ENCODE data around the gene ADGRL2. TPM values are rescaled to one million over a fixed set of nuclear protein-coding genes. Genes with fewer than 3 reads are reported as not detected.
"Not testable (repeated sequence)": the region's sequence is repeated elsewhere in the genome, so short reads cannot be mapped to it uniquely, and the experiment has no call there.

ADGRL2 gene
- total RNA-seq, 1 experiment from 2014 or later, result 3.5 TPM

DNA sequence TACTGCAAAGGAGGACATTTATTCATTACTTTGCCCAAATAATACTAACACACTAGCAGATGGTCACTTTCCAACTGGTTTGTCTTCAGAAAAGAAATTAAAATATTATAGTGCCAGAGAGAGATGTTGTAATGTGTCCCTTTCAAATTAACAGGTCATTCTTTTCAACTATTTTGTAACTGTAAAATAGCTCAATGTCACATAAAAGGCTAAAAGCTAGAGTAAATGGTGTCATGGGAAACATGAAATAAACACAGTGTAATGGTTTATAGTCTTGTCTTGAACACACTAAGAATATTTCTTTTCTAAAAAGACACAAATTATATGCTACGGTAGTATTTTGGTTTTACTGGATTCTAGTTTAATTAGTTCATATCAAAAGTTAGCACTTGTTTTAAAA is 77.8 kb downstream of the ADGRL2 start:
- Histone ChIP-seq H3K9me3 (replicated peaks) (no peaks in the 10 kb centered on the region), H3K4me1 (replicated peaks) (no peaks in the 10 kb centered on the region), H3K27me3 (replicated peaks) (0 out of 2 replicates have a peak, but pooled peaks cover 4% of the 10 kb centered on the region), H3K4me3 (no peak overlapping the region), H3K36me3 (no peaks in the 10 kb centered on the region), H3K27ac (no peak overlapping the region)
- DNase-seq (ENCODE audit: low read depth in 1 of 2, low spot score in 2 of 2), result no peak

DNA sequence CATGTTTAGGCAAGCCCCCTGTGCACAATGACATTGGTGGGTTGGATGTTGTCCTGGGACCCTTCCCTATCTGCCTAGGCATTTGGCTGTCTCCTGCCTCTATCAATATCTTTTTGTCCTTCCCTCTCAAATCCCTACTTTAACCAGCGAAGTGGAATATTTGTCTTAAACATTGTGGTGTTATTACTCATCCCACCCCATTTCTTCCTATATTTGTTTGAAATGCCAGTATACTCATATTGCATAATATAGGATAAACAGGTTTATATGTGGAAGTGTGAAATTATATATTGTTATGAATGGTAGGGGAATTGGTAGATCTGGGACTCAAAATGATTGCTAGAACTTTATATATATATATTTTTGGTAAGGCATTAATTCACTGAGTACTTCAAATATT is 80.0 kb downstream of the ADGRL2 start:
- Histone ChIP-seq H3K36me3 (no peaks in the 10 kb centered on the region), H3K27ac (no peak overlapping the region), H3K27me3 (replicated peaks) (0 out of 2 replicates have a peak, but pooled peaks cover 4% of the 10 kb centered on the region), H3K4me1 (replicated peaks) (no peaks in the 10 kb centered on the region), H3K9me3 (replicated peaks) (no peaks in the 10 kb centered on the region), H3K4me3 (no peak overlapping the region)
- no peak for DNase-seq (ENCODE audit: low read depth in 1 of 2, low spot score in 2 of 2)

DNA sequence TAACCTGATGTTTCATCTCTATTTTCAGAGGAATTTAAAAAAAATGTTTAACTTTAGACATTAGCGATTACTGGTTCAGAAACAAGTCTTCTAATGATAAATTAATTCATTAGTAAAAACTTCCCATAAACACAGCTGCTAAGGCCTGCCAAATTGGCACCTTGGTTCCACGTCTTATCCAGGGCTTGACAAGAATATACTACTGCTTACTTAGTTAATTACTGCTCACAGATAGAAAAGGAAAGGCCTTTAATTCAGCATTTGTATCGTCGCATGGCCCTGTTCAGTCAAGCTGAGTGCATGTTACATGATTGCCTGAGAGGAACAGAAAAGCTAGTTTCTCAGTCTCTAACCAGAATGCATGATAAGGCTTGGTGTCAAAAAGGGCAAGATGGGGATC is 84.6 kb downstream of the ADGRL2 start:
- Histone ChIP-seq H3K36me3 (no peaks in the 10 kb centered on the region; the same call in 1 of the 2 replicates), H3K4me3 (no peak overlapping the region), H3K4me1 (replicated peaks) (no peaks in the 10 kb centered on the region), H3K9me3 (replicated peaks) (no peaks in the 10 kb centered on the region), H3K27ac (no peak overlapping the region), H3K27me3 (replicated peaks) (no peaks in the 10 kb centered on the region)
- no peak for DNase-seq (ENCODE audit: low read depth in 1 of 2, low spot score in 2 of 2)

DNA sequence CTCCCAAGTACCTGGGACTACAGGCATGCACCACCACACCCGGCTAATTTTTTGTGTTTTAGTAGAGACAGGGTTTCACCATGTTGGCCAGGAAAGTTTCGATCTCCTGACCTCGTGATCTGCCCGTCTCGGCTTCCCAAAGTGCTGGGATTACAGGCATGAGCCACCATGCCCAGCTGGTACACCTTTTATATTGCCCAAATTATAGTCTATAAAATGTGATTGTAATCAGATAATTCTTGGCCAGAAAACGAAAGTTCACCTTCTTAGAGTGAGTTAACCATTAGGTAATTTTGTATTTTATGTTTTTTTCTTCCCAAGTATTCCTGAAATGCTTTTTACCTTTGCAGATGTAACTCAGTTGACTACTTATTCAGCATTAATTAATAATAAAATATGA is 85.6 kb downstream of the ADGRL2 start:
- H3K36me3 ChIP-seq; H3K9me3 ChIP-seq (replicated peaks); H3K27me3 ChIP-seq (replicated peaks); H3K4me3 ChIP-seq; DNase-seq (ENCODE audit: low read depth in 1 of 2, low spot score in 2 of 2); H3K27ac ChIP-seq; H3K4me1 ChIP-seq (replicated peaks): not testable (repeated sequence)

DNA sequence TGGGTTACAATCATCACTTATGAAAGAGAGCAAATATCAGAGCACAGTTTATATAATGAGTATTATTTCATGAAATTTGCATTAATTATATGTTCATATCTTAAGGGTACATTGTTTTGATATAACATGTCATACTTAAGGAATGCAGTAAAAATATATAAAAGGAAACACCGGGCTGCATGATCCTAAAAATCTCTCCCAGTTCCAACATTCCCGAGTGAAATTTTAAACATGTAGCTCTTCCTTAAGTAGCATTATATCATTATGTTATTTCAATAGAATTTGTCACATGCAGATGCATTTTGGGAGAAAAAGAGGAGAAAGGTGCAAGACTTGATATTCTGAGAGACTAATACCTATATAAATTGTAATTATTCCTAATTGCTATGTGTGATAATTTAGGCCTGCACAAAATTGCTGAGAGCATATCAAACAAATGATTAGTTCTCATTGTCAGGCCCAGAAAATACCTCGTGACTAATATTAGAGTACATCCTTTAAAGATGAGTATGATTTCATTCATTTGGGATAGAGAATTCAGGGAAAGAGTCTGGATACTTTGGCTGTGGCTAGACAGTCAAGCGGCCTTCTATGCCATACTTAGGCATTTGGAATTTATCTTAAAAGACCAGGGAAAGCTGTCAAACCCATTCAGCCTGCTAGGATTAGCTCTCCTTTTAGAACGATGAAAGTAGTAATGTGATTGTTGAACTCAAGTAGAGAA is 86.8 kb downstream of the ADGRL2 start:
- Histone ChIP-seq H3K27ac (no peak overlapping the region), H3K4me3 (no peak overlapping the region), H3K36me3 (no peaks in the 10 kb centered on the region; the same call in 1 of the 2 replicates), H3K9me3 (replicated peaks) (no peaks in the 10 kb centered on the region), H3K27me3 (replicated peaks) (no peaks in the 10 kb centered on the region), H3K4me1 (replicated peaks) (no peaks in the 10 kb centered on the region)
- no peak for DNase-seq (ENCODE audit: low read depth in 1 of 2, low spot score in 2 of 2)

DNA sequence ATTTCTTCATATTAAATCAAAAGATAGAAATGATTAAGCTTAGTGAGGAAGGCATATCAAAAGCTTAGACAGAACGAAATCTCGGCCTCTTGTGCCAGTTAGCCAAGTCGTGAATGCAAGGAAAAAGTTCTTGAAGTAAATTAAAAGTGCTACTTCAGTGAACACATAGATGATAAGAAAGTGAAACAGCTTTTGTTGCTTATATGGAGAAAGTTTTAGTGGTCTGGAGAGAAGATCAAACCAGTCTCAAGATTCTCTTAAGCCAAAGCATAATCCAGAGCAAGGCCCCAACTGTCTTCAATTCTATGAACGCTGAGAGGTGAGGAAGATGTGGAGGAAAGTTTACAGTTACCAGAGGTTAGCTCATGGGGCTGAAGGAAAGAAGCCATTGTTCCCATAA is 88.4 kb downstream of the ADGRL2 start:
- H3K27ac ChIP-seq, result no peak overlapping the region
- H3K36me3 ChIP-seq, result no peaks in the 10 kb centered on the region; the same call in 1 of the 2 replicates
- no peaks in the 10 kb centered on the region for H3K9me3 ChIP-seq (replicated peaks)

DNA sequence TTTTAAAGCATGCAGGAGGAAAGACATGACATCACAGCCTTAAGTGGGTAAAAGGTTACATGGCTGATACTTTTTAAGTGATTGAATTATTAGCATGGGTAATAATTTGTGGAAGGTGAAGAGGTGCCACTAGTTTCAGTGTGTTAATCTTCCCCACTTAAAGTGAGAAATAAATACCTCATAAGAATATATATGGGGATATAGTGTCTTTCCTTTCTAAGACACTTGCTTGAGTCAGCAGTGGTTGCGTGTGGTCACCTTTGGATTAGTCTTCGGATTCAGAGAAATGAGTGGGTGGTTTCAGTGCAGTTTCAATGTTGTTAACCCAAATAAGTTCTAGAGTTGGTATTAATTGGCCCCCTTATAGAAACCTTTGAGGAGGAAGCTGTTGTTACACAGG is 94.1 kb downstream of the ADGRL2 start:
- no peaks in the 10 kb centered on the region for H3K36me3 ChIP-seq
- H3K4me3 ChIP-seq, result no peak overlapping the region
- no peaks in the 10 kb centered on the region for H3K9me3 ChIP-seq (replicated peaks)
- no peaks in the 10 kb centered on the region for H3K4me1 ChIP-seq (replicated peaks)
- no peak overlapping the region for H3K27ac ChIP-seq
- no peaks in the 10 kb centered on the region for H3K27me3 ChIP-seq (replicated peaks)
- DNase-seq (ENCODE audit: low read depth in 1 of 2, low spot score in 2 of 2), result no peak

More for the DNA sequence above, 88.4 kb downstream of the ADGRL2 start:
- DNase-seq (ENCODE audit: low read depth in 1 of 2, low spot score in 2 of 2), result no peak
- H3K4me1 ChIP-seq (replicated peaks), result no peaks in the 10 kb centered on the region
- no peaks in the 10 kb centered on the region for H3K27me3 ChIP-seq (replicated peaks)
- H3K4me3 ChIP-seq, result no peak overlapping the region

DNA sequence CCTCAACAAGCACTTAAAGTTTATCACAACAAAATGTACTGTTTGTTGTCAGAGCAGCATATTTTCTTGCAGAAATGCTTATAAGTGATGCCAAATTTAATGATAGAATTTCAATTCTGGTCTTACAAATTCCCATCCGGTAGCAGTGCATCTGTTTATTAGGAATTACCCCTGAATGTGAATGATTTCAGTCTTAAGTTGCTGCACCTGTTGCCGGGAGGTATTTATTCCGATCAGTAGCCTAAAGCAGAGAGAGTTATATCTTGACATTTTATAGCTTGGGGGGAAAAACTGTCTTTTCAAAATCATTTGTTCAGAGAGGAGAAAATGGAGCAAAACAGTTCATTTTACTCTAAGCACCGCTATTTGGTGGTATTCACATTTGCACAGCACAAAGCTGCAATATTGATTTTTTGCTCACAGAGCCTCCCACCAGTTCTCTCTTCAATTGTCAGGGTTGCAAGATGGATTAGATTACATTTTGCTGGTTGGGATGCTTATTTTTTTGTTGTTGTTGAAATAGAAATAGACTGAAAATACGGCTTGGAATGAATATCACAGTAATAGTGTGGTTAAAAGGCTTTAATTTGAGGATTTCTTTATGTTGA is 98.6 kb downstream of the ADGRL2 start:
- Histone ChIP-seq H3K27ac (no peak overlapping the region), H3K36me3 (no peaks in the 10 kb centered on the region)

DNA sequence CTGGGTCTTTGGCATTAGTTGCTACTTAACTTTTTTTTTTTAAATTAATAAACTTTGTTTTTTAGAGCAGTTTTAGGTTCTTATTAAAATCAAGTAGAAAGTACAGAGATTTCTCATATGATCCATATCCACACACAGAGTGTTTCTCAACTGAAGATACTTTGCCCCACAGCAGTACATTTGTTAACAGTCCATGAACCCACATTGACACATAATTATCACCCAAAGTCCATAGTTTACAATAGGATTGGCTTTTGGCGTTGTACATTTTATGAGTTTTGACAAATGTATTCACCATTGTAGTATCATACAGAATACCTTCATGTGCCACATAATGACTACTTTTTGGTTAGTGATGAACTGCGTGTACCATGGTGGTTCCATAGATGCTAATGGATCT is 106.8 kb downstream of the ADGRL2 start:
- no peak for DNase-seq (ENCODE audit: low read depth in 1 of 2, low spot score in 2 of 2)
- H3K4me1 ChIP-seq (replicated peaks), result no peaks in the 10 kb centered on the region
- H3K4me3 ChIP-seq, result no peak overlapping the region
- H3K36me3 ChIP-seq, result no peaks in the 10 kb centered on the region
- no peak overlapping the region for H3K27ac ChIP-seq
- H3K27me3 ChIP-seq (replicated peaks), result no peaks in the 10 kb centered on the region
- no peaks in the 10 kb centered on the region for H3K9me3 ChIP-seq (replicated peaks)

More for the DNA sequence above, 98.6 kb downstream of the ADGRL2 start:
- Histone ChIP-seq H3K9me3 (replicated peaks) (no peaks in the 10 kb centered on the region), H3K27me3 (replicated peaks) (no peaks in the 10 kb centered on the region), H3K4me3 (no peak overlapping the region), H3K4me1 (replicated peaks) (no peaks in the 10 kb centered on the region)
- DNase-seq (ENCODE audit: low read depth in 1 of 2, low spot score in 2 of 2), result no peak

DNA sequence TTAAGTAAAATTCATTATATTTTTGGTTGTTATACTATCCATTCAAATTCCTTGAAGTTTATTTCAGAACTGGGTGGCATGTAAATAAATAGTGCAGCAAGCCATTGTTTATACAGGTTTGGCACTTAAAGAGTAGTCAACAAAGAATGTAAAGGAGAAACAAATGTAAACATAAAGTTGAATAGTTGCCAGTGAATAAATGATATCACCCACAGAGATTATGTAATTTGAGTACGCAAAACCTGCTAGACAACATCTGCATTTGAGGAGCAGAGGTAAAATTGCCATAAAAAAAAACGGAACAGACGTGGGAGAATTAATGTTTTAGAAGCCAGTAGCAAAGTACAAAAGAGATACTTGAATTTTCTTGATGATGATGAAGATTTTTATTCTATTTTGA is 111.6 kb downstream of the ADGRL2 start:
- Histone ChIP-seq H3K4me3 (no peak overlapping the region), H3K27ac (no peak overlapping the region), H3K36me3 (no peaks in the 10 kb centered on the region), H3K9me3 (replicated peaks) (no peaks in the 10 kb centered on the region), H3K4me1 (replicated peaks) (no peaks in the 10 kb centered on the region), H3K27me3 (replicated peaks) (no peaks in the 10 kb centered on the region)
- DNase-seq (ENCODE audit: low read depth in 1 of 2, low spot score in 2 of 2), result no peak

DNA sequence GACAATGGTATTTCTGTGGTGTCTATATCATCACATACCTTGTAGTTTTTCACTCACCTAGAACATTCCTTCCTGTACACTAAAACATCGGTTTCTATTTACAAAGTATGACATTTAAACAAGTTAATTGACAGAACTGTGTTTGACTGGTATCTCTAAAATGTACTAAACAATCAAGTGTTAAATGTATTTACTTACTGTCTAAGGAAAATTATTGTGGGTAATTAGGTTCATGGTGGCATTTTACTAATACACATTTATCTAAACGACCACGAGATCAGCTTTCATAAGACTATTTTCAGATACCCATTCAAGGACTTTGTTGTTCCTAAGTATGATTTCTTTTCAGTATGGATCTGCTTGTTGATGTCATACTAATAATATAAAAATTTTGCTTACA is 115.2 kb downstream of the ADGRL2 start:
- Histone ChIP-seq H3K27me3 (replicated peaks) (no peaks in the 10 kb centered on the region), H3K27ac (no peak overlapping the region), H3K4me3 (no peak overlapping the region), H3K9me3 (replicated peaks) (no peaks in the 10 kb centered on the region), H3K4me1 (replicated peaks) (no peaks in the 10 kb centered on the region), H3K36me3 (no peaks in the 10 kb centered on the region)
- DNase-seq (ENCODE audit: low read depth in 1 of 2, low spot score in 2 of 2), result no peak

DNA sequence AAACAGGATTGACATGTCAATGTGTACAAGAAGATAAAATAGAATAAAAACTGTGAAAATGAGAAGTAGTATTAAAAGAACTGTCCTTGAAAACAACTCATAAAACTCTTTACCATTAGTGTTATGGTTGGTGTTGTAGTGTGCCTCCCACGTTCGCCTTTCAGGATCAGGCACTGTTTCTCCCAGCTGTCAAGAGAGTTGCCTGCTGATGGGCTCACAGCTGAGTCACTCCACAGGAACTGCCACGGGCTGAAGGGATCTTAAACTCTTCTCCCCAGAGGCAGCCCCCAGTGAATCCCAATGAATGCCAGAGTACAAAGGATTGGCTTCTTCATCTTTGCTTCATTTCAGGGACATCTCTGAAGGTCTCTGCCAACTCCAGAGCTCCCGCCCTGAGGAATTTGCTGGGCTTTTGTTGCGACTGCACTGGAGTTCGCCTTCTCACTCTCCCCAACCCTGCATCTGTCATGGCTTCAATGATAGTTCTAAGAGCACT is 119.6 kb downstream of the ADGRL2 start:
- no peak for DNase-seq (ENCODE audit: low read depth in 1 of 2, low spot score in 2 of 2)
- no peaks in the 10 kb centered on the region for H3K9me3 ChIP-seq (replicated peaks)
- no peak overlapping the region for H3K4me3 ChIP-seq
- H3K27ac ChIP-seq, result no peak overlapping the region
- H3K4me1 ChIP-seq (replicated peaks), result no peaks in the 10 kb centered on the region
- no peaks in the 10 kb centered on the region for H3K27me3 ChIP-seq (replicated peaks)
- H3K36me3 ChIP-seq, result no peaks in the 10 kb centered on the region

DNA sequence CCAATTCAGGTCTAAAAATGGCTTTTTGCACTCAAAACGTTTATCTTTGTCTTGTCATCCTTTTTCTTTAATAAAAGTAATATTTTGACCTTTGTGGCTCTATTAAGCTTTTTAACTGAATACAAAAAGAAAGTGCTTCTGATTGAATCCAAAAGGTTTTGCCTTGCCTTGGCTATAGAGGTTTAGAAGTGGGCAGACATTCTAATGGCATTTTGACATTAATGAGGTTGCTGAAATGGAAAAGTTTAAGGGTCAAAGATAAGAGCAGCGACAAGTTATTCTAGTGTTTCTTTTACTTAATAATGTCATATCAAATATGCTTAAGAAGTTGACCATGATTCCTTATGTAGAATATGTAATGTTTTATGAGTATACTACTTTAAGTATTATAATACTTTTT is 120.2 kb downstream of the ADGRL2 start:
- no peak for DNase-seq (ENCODE audit: low read depth in 1 of 2, low spot score in 2 of 2)
- H3K36me3 ChIP-seq, result no peaks in the 10 kb centered on the region
- H3K27ac ChIP-seq, result no peak overlapping the region

DNA sequence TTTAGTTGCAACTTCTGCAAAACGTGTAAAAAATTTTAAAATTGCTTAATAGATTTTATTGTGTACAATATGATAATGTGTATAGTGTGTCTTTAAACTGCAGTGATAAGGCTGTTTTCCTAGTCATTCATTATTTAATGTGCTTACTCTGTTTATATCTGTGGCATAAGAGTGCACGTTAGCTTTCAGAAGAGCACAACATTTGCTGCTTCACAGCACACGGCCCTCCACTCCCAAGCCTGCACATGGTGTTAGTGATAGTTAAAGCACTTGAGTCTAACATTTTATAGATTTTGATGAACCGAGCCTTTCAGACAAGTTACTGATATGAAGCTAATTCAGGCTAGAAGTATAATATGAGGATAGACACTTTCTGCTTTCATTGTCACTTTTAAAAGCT is 120.6 kb downstream of the ADGRL2 start:
- no peaks in the 10 kb centered on the region for H3K36me3 ChIP-seq
- no peak overlapping the region for H3K4me3 ChIP-seq
- H3K4me1 ChIP-seq (replicated peaks), result no peaks in the 10 kb centered on the region
- no peaks in the 10 kb centered on the region for H3K9me3 ChIP-seq (replicated peaks)
- no peak for DNase-seq (ENCODE audit: low read depth in 1 of 2, low spot score in 2 of 2)
- H3K27me3 ChIP-seq (replicated peaks), result peaks cover 2% of the 10 kb centered on the region; the same call in 1 of the 2 replicates
- H3K27ac ChIP-seq, result no peak overlapping the region

More for the DNA sequence above, 120.2 kb downstream of the ADGRL2 start:
- no peaks in the 10 kb centered on the region for H3K27me3 ChIP-seq (replicated peaks)
- no peaks in the 10 kb centered on the region for H3K4me1 ChIP-seq (replicated peaks)
- no peaks in the 10 kb centered on the region for H3K9me3 ChIP-seq (replicated peaks)
- H3K4me3 ChIP-seq, result no peak overlapping the region
